IMR-90 (cell line): ENCODE data around the gene SRXN1. TPM values are rescaled to one million over a fixed set of nuclear protein-coding genes. Genes with fewer than 3 reads are reported as not detected.

Source experiments
- ATAC-seq: fragments of 200-7000 bp; cut with Tn5 transposase; 2 replicates; pipeline ENCODE4 v1.9.1; 2020; ENCODE audit warnings: low read depth, mild to moderate bottlenecking, moderate library complexity
- BruUV-seq: library from RNA; stranded (reverse); fragments of 400-500 nt; replicated peaks from 2 replicates; lab custom pipeline; 2021; lab: Mats Ljungman, UMichigan
- CTCF ChIA-PET: fragments of 300-600 bp; formaldehyde crosslinking; extraction: SDS; loops from one replicate; lab custom pipeline; 2021; ENCODE audit warnings: antibody characterized with exemption; lab: Yijun Ruan, JAX
- POLR2A ChIA-PET: fragments of 300-600 bp; sonication (Branson Sonifier 250); formaldehyde crosslinking; loops from one replicate; lab custom pipeline; 2022; ENCODE audit warnings: antibody characterized with exemption; ENCODE audit not compliant: unreplicated experiment; lab: Charles Lee
- DNase-seq: peaks from one replicate; pipeline ENCODE4 v3.0.0; 2013
- H2AFZ ChIP-seq: replicated peaks from 2 replicates; pipeline ENCODE3; 2013; ENCODE audit warnings: low read length, mild to moderate bottlenecking; ENCODE audit not compliant: poor library complexity
- H2AK5ac ChIP-seq: 2 replicates; pipeline ENCODE4 v1.6.1; 2013; ENCODE audit warnings: low read depth, low read length, inconsistent platforms
- H2AK9ac ChIP-seq: replicated peaks from 2 replicates; pipeline ENCODE3; 2013; ENCODE audit warnings: mild to moderate bottlenecking, low read depth, low read length, moderate library complexity; ENCODE audit not compliant: poor library complexity
- H2BK120ac ChIP-seq: 2 replicates; pipeline ENCODE4 v1.6.1; 2013; ENCODE audit warnings: low read depth, low read length, inconsistent platforms
- H2BK15ac ChIP-seq: 3 replicates; pipeline ENCODE4 v1.6.1; 2013; ENCODE audit warnings: low read depth, low read length, inconsistent platforms
- H2BK20ac ChIP-seq: 2 replicates; pipeline ENCODE4 v1.6.1; 2013; ENCODE audit warnings: low read depth, mild to moderate bottlenecking, inconsistent platforms, low read length, moderate library complexity
- H2BK5ac ChIP-seq: 2 replicates; pipeline ENCODE4 v1.6.1; 2013; ENCODE audit warnings: mild to moderate bottlenecking, low read depth, low read length, inconsistent platforms; ENCODE audit not compliant: poor library complexity, severe bottlenecking
- H3K14ac ChIP-seq: replicated peaks from 2 replicates; pipeline ENCODE4 v1.6.1; 2013; ENCODE audit warnings: low read depth, low read length, inconsistent platforms
- H3K18ac ChIP-seq: 2 replicates; pipeline ENCODE4 v1.6.1; 2013; ENCODE audit warnings: low read depth, low read length, control low read depth
- H3K23ac ChIP-seq: 2 replicates; pipeline ENCODE4 v1.6.1; 2013; ENCODE audit warnings: low read depth, low read length, inconsistent platforms
- H3K27ac ChIP-seq: 2 replicates; pipeline ENCODE4 v1.5.1; 2013; ENCODE audit warnings: mild to moderate bottlenecking, control low read depth, low read length; ENCODE audit not compliant: insufficient read depth
- H3K27me3 ChIP-seq: 2 replicates; pipeline ENCODE4 v1.6.1; 2013; ENCODE audit warnings: low read length; ENCODE audit not compliant: control insufficient read depth, insufficient read depth
- H3K36me3 ChIP-seq: 2 replicates; pipeline ENCODE4 v1.6.1; 2013; ENCODE audit warnings: low read length, mixed read lengths; ENCODE audit not compliant: control insufficient read depth, insufficient read depth
- H3K4ac ChIP-seq: 2 replicates; pipeline ENCODE4 v1.6.1; 2013; ENCODE audit warnings: low read depth, low read length, inconsistent platforms
- H3K4me1 ChIP-seq: 2 replicates; pipeline ENCODE4 v1.6.1; 2013; ENCODE audit warnings: low read length, mixed read lengths; ENCODE audit not compliant: control insufficient read depth, insufficient read depth
- H3K4me2 ChIP-seq: 2 replicates; pipeline ENCODE4 v1.6.1; 2013; ENCODE audit warnings: low read depth, mild to moderate bottlenecking, control low read depth, low read length, moderate library complexity
- H3K4me3 ChIP-seq: 2 replicates; pipeline ENCODE4 v1.5.1; 2013; ENCODE audit warnings: low read depth, mild to moderate bottlenecking, control low read depth, low read length, moderate library complexity; ENCODE audit not compliant: insufficient read depth
- H3K56ac ChIP-seq: 2 replicates; pipeline ENCODE4 v1.6.1; 2013; ENCODE audit warnings: low read length, inconsistent platforms; ENCODE audit not compliant: insufficient read depth; ENCODE audit errors: extremely low read depth
- H3K79me1 ChIP-seq, 2 experiments: 2 replicates each; pipeline ENCODE4 v1.6.1; 2013; ENCODE audit warnings: low read length in 2 of 2, inconsistent platforms in 1 of 2, low read depth in 1 of 2
- H3K9ac ChIP-seq: 2 replicates; pipeline ENCODE4 v1.6.1; 2013; ENCODE audit warnings: low read depth, low read length, control low read depth
- H3K9me1 ChIP-seq: 2 replicates; pipeline ENCODE4 v1.6.1; 2013; ENCODE audit warnings: low read length, inconsistent platforms; ENCODE audit not compliant: insufficient read depth
- H3K9me3 ChIP-seq: 2 replicates; pipeline ENCODE4 v1.6.1; 2013; ENCODE audit warnings: low read length; ENCODE audit not compliant: control insufficient read depth, insufficient read depth
- H4K20me1 ChIP-seq: 2 replicates; pipeline ENCODE4 v1.6.1; 2013; ENCODE audit warnings: low read length, inconsistent platforms; ENCODE audit not compliant: insufficient read depth
- H4K5ac ChIP-seq: 2 replicates; pipeline ENCODE4 v1.6.1; 2013; ENCODE audit warnings: mild to moderate bottlenecking, low read depth, low read length, control low read depth
- H4K8ac ChIP-seq, 2 experiments: 2 replicates each; pipeline ENCODE4 v1.6.1; 2013; ENCODE audit warnings: low read depth in 2 of 2, low read length in 2 of 2, control low read depth in 1 of 2, inconsistent platforms in 1 of 2
- H4K91ac ChIP-seq: 2 replicates; pipeline ENCODE4 v1.6.1; 2013; ENCODE audit warnings: low read depth, low read length, inconsistent platforms; ENCODE audit not compliant: insufficient read depth
- BHLHE40 ChIP-seq: fragments of 150-350 bp; IDR thresholded peaks from 2 replicates; pipeline ENCODE4 v1.6.1; 2016; ENCODE audit warnings: mild to moderate bottlenecking, low read depth, low read length
- CEBPB ChIP-seq: IDR thresholded peaks from 2 replicates; pipeline ENCODE4 v1.6.1; 2012; ENCODE audit warnings: low read depth, low read length, improper control_type of control experiment
- CHD1 ChIP-seq: IDR thresholded peaks from 2 replicates; pipeline ENCODE4 v1.6.1; 2012; ENCODE audit warnings: low read depth, low read length, improper control_type of control experiment
- CTCF ChIP-seq: conservative IDR thresholded peaks from 2 replicates; pipeline ENCODE4 v1.5.1; 2012; ENCODE audit warnings: mild to moderate bottlenecking, low read depth, low read length, improper control_type of control experiment
- ELK1 ChIP-seq: fragments of 150-350 bp; IDR thresholded peaks from 2 replicates; pipeline ENCODE4 v1.6.1; 2016; ENCODE audit warnings: low read depth, mild to moderate bottlenecking, low read length, moderate library complexity, borderline replicate concordance
- FOS ChIP-seq: fragments of 150-350 bp; IDR thresholded peaks from 2 replicates; pipeline ENCODE4 v1.6.1; 2016; ENCODE audit warnings: low read depth, low read length
- MAFK ChIP-seq: IDR thresholded peaks from 2 replicates; pipeline ENCODE4 v1.6.1; 2012; ENCODE audit warnings: low read depth, low read length, improper control_type of control experiment
- MAZ ChIP-seq: IDR thresholded peaks from 2 replicates; pipeline ENCODE4 v1.6.1; 2012; ENCODE audit warnings: low read depth, mild to moderate bottlenecking, low read length, improper control_type of control experiment, moderate library complexity, borderline replicate concordance
- MXI1 ChIP-seq: IDR thresholded peaks from 2 replicates; pipeline ENCODE4 v1.6.1; 2012; ENCODE audit warnings: low read depth, mild to moderate bottlenecking, low read length, moderate library complexity, borderline replicate concordance
- NFE2L2 ChIP-seq: fragments of 150-350 bp; IDR thresholded peaks from 2 replicates; pipeline ENCODE4 v1.6.1; 2016; ENCODE audit warnings: low read depth, mild to moderate bottlenecking, low read length
- POLR2A ChIP-seq: IDR thresholded peaks from 2 replicates; pipeline ENCODE4 v1.6.1; 2012; ENCODE audit warnings: mild to moderate bottlenecking, low read depth, low read length
- RAD21 ChIP-seq: IDR thresholded peaks from 2 replicates; pipeline ENCODE4 v1.6.1; 2012; ENCODE audit warnings: low read length, improper control_type of control experiment
- RCOR1 ChIP-seq: IDR thresholded peaks from 2 replicates; pipeline ENCODE4 v1.6.1; 2012; ENCODE audit warnings: mild to moderate bottlenecking, low read length, improper control_type of control experiment; ENCODE audit not compliant: insufficient replicate concordance
- RFX5 ChIP-seq: IDR thresholded peaks from 2 replicates; pipeline ENCODE4 v1.8.0; 2012; ENCODE audit warnings: low read depth, mild to moderate bottlenecking, low read length, moderate library complexity
- SMC3 ChIP-seq: fragments of 150-350 bp; IDR thresholded peaks from 2 replicates; pipeline ENCODE4 v1.6.1; 2016; ENCODE audit warnings: low read depth, mild to moderate bottlenecking, antibody characterized with exemption, low read length, moderate library complexity
- USF2 ChIP-seq: fragments of 150-350 bp; IDR thresholded peaks from 2 replicates; pipeline ENCODE4 v1.6.1; 2017; ENCODE audit warnings: mild to moderate bottlenecking, antibody characterized with exemption, low read length, low read depth
- WGBS, 2 experiments: methylation state at CpG; one replicate each; pipeline versions ENCODE4 v1.1.5 to v1.1.7; 2013; ENCODE audit warnings: missing lambda C conversion rate in 2 of 2; ENCODE audit not compliant: insufficient read length in 1 of 2; ENCODE audit errors: extremely low coverage in 2 of 2; 5-methylcytosine and 5-hydroxymethylcytosine counted together
- dilution Hi-C: fragments of 300-500 bp; cut with HindIII; formaldehyde crosslinking; loops from one replicate; pipeline ENCODE4 v1.14.3; 2018; ENCODE audit warnings: low sequenced_read_pairs; ENCODE audit not compliant: unreplicated experiment
- in situ Hi-C: fragments of 300-500 bp; cut with MboI; formaldehyde crosslinking; loops from 3 replicates; pipeline ENCODE4 v1.14.3; 2019; ENCODE audit warnings: low sequenced_read_pairs, inconsistent platforms, mixed read lengths
- intact Hi-C: fragments of 100-400 bp; cut with micrococcal nuclease; formaldehyde crosslinking; loops from 2 replicates; pipeline ENCODE4 v1.10.0; 2022
- polyA plus RNA-seq, 3 experiments: library from polyadenylated mRNA; depleted of rRNA; stranded (reverse); fragments of >200 nt; gene quantifications; 2 replicates each; pipeline ENCODE4 v1.2.3, GENCODE V29; 2012; ENCODE audit warnings: low replicate concordance in 1 of 3
- total RNA-seq: library from RNA; depleted of rRNA; stranded (reverse); fragments of >200 nt; gene quantifications from 2 replicates; pipeline ENCODE4 v1.2.3, GENCODE V29; 2012

Gene SRXN1
- total and polyA plus RNA-seq, 2 of the 4 experiments (the other 2 are of a cell fraction): 51.2 to 71.2 TPM

- no peaks in the 10 kb centered on the region for H3K79me1 ChIP-seq
- no peak overlapping the region for H2BK5ac ChIP-seq
- H3K4me3 ChIP-seq: no peak overlapping the region
- intact Hi-C loops: no loop called here
- BruUV-seq: no TSS peak
- no peak overlapping the region for H3K18ac ChIP-seq
- no peak overlapping the region for H3K14ac ChIP-seq
- H4K91ac ChIP-seq: no peak overlapping the region
- H3K27me3 ChIP-seq: peaks cover 8% of the 10 kb centered on the region
- no peak overlapping the region for H2AK5ac ChIP-seq
- no peak for DNase-seq
- no peak overlapping the region for H2BK120ac ChIP-seq
- H4K5ac ChIP-seq: no peak overlapping the region
- WGBS, 2 experiments: 25% methylated on average over 2 of the region's 4 CpGs; no CpG with 5 or more reads in 1 of the 2 experiments
- no peak overlapping the region for H4K8ac ChIP-seq
- H3K4ac ChIP-seq: no peak overlapping the region
- no peak overlapping the region for H2AK9ac ChIP-seq
- no peak overlapping the region for H3K27ac ChIP-seq
- ChIA-PET POLR2A (no interaction called here), CTCF (no interaction called here)
- no peak overlapping the region for H2AFZ ChIP-seq
- H3K4me2 ChIP-seq: no peak overlapping the region
- dilution Hi-C loops: no loop called here
- no peaks in the 10 kb centered on the region for H3K4me1 ChIP-seq
- H3K36me3 ChIP-seq: no peaks in the 10 kb centered on the region
- H3K9me3 ChIP-seq: no peaks in the 10 kb centered on the region
- H3K9ac ChIP-seq: no peak overlapping the region
- H3K9me1 ChIP-seq: no peaks in the 10 kb centered on the region
- no peak overlapping the region for H3K56ac ChIP-seq
- in situ Hi-C loops: no loop called here
- no peak overlapping the region for H3K23ac ChIP-seq
- H2BK15ac ChIP-seq: no peak overlapping the region
- no peaks in the 10 kb centered on the region for H4K20me1 ChIP-seq
- TF ChIP-seq MAZ: no peak
- no peak for TF ChIP-seq BHLHE40
- no peak for TF ChIP-seq CEBPB
- no peak for TF ChIP-seq ELK1
- no peak for TF ChIP-seq SMC3
- TF ChIP-seq NFE2L2: no peak
- no peak for TF ChIP-seq CTCF
- TF ChIP-seq RAD21: no peak
- no peak for TF ChIP-seq POLR2A
- TF ChIP-seq MAFK: no peak
- no peak for TF ChIP-seq MXI1
- no peak for TF ChIP-seq RFX5
- TF ChIP-seq USF2: no peak
- TF ChIP-seq FOS: no peak
- TF ChIP-seq RCOR1: no peak
- TF ChIP-seq CHD1: no peak
- ATAC-seq: no peak
- no peak overlapping the region for H2BK20ac ChIP-seq
Observed at GRCh38 chr20:694496-694895, 41.5 kb upstream of the SRXN1 start.
